HG03025 (cell line): ENCODE results near the gene GRK2.

Source experiments
- ATAC-seq: cut with Tn5 transposase; IDR thresholded peaks from one replicate; pipeline ENCODE4 v1.9.1; 2021; ENCODE audit warnings: mild to moderate bottlenecking, moderate library complexity; ENCODE audit not compliant: unreplicated experiment, low FRiP score

Gene GRK2

DNA sequence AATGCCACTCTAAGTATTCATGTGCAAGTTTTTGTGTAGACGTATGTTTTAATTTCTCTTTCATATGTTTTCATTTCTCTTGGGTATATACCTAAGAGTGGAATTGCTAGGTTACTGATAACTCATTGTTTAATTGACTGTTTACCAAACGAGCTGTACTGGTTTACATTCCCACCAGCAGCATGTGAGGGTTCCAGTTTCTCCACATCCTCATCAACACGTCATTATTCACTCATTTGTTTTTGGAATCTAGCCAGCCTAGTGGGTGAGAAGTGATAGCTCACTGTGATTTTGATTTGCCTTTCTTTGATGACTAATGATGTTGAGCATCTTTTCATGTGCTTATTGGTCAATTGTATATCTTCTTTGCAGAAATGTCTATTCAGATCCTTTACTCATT is 26.8 kb downstream of the GRK2 start:
- no peak for ATAC-seq

DNA sequence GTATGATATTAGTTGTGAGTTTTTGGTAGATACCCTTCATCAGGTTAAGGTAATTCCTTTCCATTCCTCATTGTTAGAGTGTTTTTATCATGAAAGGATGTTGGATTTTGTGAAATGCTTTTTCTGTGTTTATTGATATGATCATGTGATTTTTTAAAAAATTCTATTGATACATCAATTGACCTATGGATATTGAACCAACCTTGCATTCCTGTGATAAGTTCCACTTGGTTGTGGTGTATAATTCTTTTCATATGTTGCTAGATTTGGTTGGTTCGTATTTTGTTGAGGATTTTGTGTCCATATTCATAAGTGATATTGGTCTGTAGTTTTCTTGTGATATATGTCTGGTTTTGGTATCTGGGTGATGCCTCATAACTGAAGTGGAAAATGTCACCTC is 29.6 kb downstream of the GRK2 start:
- no peak for ATAC-seq

DNA sequence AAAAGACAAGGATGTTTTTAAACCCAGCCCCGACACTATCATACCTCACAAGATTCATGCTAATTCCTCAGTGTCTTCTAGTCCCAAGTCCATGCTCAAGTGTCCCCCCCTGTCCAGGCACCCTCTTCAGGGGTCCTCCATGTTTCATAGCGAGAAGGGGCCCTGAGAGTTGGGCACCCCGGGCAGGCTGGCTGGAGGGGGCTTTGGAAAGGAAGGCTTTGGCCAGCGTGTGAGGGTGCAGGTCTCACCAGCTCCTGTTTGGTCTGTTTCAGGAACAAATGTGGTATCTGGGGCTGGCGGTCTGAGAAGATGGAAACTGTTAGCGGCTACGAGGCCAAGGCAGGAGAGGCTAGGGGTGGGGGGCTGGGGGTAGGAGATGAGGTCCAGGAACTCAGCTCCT is 32.5 kb downstream of the GRK2 start:
- ATAC-seq = no peak

DNA sequence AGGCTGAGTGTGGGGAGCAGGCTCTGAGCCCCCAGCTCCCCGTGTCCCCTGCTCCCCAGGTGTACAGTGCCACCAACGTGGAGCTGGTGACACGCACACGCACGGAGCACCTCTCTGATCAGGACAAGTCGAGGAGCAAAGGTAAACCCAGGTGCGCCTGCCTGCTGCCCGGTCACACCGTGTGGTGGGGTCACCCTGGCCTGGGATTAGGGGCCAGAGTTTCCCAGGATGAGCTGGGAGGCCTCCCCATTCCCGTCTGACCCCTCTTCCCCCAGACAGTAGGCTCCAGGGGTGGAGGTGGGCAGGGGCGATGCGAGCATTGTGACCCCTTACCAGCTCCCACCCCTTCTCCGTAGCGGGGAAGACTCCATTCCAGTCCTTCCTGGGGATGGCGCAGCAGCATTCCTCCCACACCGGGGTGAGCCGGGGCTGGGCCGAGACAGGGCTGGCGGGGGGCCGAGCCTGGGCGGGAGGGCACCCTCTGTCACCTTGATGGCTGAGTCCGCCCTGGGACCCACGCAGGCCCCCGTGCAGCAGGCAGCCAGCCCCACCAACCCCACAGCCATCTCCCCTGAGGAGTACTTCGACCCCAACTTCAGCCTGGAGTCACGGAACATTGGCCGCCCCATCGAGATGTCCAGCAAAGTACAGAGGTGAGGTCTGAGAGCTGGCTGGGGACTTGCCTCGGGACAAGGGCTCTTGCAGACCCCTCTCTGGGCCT is 33.4 kb downstream of the GRK2 start:
- ATAC-seq = no peak

DNA sequence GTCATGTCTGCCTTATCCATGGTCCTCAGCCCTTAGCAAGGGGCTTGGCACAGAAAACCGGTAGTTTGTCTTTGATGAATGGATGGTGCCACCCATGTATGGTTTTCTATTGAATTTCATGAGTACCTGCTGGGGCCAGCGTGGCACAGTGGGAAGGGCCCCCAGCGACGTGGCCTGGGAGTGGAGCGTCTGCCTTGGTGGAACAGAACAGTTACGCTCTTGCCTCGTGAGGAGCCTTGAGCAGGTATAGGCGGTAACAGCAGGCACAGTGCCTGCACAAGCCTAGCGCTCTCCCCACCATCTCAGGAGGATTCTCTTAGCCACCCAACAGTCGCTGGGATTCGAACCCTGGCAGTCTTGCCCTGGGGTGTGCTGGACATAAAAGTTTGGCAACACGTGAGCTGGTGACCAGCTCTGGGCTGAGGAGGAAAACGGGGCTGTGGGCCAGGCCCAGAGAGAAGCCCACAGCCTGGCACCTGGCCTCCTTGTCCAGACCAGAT is 34.0 kb downstream of the GRK2 start:
- no peak for ATAC-seq

DNA sequence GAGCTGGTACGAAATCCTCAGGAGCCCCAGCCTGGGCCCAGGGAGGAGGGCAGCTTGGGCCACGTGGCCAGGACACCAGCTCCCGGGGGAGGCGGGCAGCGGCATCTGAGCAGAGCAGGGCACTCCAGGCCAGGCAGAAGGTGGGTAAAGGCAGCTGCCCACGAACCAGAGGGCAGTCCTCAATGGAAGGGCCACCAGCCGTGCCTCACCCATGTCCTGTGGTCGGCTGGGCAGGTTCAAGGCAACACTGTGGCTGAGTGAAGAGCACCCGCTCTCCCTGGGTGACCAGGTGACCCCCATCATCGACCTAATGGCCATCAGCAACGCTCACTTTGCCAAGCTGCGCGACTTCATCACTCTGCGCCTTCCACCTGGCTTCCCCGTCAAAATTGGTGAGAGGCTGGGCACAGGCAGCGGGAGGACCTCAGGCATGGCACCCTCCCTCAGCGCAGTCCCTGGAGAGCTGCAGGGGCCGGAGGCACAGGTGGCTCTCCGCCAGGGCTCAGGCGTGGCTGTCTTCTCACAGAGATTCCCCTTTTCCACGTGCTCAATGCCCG is 34.6 kb downstream of the GRK2 start:
- ATAC-seq = no peak

DNA sequence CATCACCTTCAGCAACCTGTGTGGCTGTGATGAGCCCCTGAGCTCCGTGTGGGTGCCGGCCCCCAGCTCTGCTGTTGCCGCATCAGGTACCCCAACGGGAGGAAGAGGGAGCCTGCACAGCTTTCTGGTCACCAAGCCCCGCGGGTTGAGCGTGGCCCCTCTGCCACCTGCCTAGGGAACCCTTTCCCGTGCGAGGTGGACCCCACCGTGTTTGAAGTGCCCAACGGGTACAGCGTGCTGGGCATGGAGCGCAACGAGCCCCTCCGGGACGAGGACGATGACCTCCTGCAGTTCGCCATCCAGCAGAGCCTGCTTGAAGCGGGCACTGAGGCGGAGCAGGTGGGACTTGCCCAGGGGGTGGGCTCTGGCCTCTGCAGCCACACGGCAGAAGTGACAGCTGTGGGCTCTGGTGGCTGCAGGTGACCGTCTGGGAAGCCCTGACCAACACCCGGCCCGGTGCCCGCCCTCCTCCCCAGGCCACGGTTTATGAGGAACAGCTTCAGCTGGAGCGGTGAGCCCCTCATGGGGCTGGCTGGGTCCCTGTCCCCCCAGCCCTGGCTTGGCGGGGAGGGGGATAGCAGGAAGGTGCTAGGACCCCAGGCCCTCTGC is 35.1 kb downstream of the GRK2 start:
- ATAC-seq = no peak

DNA sequence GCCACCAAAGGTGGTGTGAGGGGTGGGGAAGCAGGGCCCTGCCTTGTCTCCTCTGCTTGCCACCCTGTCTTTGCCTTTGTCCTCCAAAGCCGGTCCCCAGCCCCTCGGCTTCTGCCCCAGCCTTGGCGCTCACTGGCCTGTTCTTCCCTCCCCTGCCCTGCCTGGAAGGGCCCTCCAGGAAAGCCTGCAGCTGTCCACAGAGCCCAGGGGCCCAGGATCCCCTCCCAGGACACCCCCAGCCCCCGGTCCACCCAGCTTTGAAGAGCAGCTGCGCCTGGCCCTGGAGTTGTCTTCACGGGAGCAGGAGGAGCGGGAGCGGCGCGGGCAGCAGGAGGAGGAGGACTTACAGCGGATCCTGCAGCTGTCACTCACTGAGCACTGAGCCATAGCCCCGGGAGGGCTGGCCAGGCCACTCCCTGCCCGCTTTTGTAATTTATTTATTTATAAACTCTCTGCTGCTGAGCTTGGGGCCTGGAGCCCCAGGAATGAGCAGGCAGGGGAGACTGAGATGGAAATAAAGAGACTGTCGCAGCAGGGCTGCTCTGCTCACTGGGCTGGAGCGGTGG is 35.8 kb downstream of the GRK2 start:
- ATAC-seq = no peak

DNA sequence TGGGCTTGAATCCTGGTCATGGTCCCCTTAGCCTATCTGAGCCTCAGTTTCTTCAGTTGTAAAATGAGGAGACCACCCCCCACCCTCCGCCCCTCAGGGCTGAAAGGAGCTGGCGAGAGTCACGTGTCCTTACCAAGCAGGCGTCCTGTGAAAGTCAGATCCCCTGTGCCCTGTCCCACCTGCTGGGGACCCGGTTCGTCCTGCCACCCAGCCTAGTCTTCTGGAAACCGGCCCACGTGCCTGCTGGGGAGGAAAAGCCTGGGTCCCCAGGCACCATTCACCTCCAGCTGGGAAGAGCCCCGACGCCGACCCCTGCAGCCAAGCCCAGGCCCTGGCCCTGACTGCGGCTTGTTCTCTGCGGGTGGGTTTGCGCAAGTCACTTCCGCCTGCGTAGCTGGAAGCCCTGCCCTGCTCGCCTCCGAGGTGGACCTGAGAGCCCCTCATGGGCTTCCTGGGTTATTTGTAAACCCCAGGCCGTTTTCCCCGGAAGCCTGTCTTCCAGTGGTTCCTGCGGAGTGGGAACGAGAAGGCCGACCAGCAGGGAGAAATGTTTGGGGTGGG is 36.4 kb downstream of the GRK2 start:
- ATAC-seq = no peak

DNA sequence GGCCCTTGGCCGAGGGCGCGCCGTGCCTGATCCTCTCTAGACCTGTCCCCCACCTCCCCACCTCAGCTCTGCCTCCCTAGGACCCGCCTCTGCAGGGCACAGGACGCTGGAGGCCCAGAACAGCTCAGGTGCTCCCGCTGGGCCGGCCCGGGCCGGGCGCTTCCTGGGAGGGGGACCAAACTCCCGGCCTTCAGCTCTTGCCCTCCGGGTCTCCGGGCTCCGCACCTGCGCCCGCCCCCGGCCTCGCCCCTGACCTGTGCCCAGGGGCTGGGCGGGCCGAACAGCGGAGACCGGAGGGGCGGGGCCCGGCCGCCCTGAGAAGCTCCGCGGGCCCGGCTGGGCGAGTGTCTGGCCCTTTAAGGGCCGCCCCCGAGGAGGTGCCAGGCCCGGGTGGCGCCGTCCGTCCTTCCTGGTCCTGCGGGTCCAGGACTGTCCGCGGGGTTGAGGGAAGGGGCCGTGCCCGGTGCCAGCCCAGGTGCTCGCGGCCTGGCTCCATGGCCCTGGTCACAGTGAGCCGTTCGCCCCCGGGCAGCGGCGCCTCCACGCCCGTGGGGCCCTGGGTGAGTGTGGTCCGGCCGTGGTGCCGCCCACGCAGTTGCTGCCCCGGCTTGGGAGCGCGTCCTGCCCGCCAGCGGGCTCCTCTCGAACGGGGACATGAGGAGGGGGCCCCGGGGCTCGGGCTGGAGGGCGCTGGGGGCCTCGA is 37.0 kb downstream of the GRK2 start, which contains the start of gene SSH3:
TSS of gene SSH3 (plus strand) at position 399 of the 703 bp plus-strand sequence. CDS start at position 495, 96 bp downstream.
- ATAC-seq = no peak

DNA sequence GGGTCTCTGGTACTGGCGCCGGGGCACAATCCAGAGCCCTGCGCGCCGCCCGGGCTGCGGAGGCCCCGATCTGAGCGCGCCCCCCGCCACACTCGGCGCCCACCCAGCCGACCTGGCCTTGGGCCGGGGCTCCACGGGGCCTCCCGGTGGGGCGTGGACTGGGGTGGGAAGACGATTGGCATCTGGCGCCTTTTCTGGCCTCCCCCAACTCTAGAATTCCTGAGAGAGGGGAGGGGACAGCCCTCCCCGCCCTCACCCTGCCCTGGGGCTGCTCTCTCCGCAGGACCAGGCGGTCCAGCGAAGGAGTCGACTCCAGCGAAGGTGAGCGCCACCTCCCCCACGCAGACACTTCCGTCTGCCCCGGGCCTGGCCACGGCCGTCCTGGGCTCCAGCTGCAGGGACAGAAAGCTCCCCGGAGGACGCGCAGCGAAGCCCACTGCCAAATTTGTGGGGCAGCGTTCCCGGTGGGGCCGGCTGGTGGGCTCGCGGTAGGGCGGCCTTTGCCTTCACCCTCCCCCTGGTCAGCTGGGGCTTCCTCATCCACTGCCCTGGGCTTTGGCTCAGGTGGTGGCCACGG is 37.6 kb downstream of the GRK2 start:
- no peak for ATAC-seq

DNA sequence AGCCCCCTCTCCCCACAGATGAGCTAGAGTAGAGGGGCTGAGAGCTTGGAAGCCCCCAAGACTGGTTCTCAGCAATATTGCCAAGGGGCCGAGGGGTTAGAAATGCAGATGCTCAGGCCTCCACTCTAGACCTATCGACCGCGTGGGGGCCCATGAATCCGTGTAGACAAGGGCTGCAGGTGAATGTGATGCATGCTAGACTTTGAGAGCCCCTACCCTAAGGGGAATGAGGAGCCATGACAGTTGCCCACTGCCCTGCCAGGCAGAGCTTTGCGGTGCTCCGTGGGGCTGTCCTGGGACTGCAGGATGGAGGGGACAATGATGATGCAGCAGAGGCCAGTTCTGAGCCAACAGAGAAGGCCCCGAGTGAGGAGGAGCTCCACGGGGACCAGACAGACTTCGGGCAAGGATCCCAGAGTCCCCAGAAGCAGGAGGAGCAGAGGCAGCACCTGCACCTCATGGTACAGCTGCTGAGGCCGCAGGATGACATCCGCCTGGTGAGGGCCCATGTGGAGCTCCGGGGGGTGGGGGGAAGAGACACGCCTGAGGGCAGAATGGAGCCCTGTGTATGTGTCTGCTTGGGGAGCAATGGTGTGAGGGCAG is 38.3 kb downstream of the GRK2 start:
- no peak for ATAC-seq

DNA sequence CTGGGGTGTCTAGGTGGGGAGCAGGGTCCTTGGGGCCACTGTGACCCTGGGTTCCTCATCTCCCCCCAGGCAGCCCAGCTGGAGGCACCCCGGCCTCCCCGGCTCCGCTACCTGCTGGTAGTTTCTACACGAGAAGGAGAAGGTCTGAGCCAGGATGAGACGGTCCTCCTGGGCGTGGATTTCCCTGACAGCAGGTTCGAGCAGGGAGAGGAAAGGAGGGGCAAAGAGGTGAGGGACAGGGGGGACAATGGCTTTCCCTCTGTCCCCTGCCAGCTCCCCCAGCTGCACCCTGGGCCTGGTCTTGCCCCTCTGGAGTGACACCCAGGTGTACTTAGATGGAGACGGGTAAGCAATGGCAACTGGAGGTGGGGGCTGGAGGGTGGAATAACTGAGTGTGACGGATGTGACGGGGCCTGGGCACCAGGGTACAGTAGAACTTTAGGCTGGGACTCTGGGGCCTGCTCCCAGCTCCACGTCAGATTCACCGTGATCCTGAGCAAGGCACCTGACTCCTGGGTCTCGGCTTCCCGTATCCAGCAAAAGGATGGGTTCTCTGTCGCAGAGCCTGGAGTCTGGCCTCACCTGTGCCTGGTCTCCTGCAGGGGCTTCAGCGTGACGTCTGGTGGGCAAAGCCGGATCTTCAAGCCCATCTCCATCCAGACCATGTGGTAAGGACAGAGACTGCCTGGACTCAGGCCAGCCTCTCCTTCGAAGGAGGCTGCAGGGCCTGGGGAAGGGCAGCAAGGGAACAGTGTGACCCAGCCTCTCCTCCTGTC is 40.7 kb downstream of the GRK2 start:
- ATAC-seq = no peak

DNA sequence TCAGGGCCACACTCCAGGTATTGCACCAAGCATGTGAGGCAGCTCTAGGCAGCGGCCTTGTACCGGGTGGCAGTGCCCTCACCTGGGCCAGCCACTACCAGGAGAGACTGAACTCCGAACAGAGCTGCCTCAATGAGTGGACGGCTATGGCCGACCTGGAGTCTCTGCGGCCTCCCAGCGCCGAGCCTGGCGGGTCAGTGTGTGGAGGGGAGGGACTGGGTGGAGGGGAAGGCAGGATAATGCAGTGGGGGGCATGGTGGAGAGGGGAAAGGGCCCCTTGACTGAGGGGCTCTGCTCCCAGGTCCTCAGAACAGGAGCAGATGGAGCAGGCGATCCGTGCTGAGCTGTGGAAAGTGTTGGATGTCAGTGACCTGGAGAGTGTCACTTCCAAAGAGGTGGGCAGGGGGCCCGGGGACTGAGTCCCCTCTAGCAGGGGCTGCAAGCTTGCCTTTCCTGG is 41.3 kb downstream of the GRK2 start:
- no peak for ATAC-seq

DNA sequence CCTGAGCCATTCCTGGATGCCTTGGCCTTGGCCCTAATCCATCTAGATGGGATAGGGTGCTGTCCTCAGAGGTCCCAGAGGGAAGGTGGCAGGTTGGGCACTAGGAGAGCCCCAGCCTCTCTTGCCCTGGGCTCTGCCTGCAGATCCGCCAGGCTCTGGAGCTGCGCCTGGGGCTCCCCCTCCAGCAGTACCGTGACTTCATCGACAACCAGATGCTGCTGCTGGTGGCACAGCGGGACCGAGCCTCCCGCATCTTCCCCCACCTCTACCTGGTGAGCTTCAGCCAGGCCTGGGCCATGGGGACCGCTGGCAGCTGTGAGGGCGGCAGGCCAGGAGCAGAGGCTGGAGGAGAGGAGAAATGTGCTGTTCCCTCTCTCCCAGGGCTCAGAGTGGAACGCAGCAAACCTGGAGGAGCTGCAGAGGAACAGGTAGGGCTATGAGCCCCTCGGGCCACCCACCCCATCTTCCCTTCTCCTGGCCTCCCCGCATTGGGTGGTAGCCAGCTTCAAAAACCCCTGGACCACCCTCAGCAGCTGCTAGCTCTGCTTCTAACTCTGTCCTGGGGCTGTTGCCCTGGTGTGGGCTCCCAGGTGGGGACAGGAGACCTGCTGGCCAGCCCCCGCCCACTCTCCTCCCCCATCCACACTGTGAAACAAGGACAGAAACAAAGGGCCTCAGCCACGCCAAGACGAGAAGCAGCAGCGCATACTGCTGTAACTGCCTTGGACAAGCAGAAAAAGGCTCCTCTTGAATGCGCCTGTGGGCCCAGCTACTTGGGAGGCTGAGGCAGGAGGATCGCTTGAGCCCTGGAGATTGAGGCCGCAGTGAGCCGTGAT is 42.0 kb downstream of the GRK2 start:
- ATAC-seq = no peak

DNA sequence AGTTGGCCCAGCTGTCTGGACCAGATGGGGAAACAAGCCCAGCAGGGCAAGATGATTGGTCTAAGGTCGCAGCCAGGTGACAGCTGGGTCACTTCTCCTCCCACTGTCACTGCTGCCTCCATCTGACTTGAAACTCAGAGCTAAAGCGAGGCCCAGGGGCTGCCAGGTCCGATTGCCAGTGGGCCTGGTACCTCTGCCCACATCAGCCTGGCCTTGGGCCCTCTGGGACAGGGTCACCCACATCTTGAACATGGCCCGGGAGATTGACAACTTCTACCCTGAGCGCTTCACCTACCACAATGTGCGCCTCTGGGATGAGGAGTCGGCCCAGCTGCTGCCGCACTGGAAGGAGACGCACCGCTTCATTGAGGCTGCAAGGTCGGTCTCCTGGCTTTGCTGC is 42.9 kb downstream of the GRK2 start:
- no peak for ATAC-seq

DNA sequence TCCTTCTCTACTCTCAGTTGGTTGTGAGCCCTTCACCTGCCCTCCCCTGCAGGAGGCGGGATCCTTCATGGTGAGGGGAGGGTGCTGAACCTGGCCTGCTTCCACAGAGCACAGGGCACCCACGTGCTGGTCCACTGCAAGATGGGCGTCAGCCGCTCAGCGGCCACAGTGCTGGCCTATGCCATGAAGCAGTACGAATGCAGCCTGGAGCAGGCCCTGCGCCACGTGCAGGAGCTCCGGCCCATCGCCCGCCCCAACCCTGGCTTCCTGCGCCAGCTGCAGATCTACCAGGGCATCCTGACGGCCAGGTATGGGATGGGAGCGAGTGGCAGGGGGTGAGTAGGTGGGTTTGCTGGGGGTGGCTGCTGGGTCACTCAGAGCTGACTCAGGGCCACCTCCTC is 43.4 kb downstream of the GRK2 start:
- ATAC-seq = no peak
